WERI-Rb-1 (cell line): Measurements from ENCODE around the gene JPH2.

ENCODE experiments used
- DNase-seq: peaks from one replicate; pipeline ENCODE4 v3.0.0-alpha.2; 2020
- H3K27ac ChIP-seq: fragments of 250-450 bp; sonication (Bioruptor Pico); 2 replicates; pipeline ENCODE4 v1.5.1; 2020; ENCODE audit warnings: mild to moderate bottlenecking, moderate library complexity
- H3K27me3 ChIP-seq: fragments of 250-450 bp; sonication (Bioruptor Pico); 2 replicates; pipeline ENCODE4 v1.5.1; 2021; ENCODE audit warnings: mild to moderate bottlenecking, low read depth, moderate library complexity; ENCODE audit not compliant: insufficient read depth, severe bottlenecking
- H3K36me3 ChIP-seq: fragments of 250-450 bp; sonication (Bioruptor Pico); 2 replicates; pipeline ENCODE4 v1.5.1; 2020; ENCODE audit warnings: mild to moderate bottlenecking, moderate library complexity
- H3K4me3 ChIP-seq: 2 replicates; pipeline ENCODE4 v1.5.1; 2011; ENCODE audit warnings: low read depth, mild to moderate bottlenecking, control low read depth, low read length
- H3K9me3 ChIP-seq: fragments of 250-450 bp; sonication (Bioruptor Pico); 2 replicates; pipeline ENCODE4 v1.5.1; 2021; ENCODE audit warnings: mild to moderate bottlenecking, moderate library complexity; ENCODE audit not compliant: severe bottlenecking
- CTCF ChIP-seq: IDR thresholded peaks from 2 replicates; pipeline ENCODE4 v1.5.1; 2011; ENCODE audit warnings: low read depth, mild to moderate bottlenecking, control low read depth, inconsistent platforms, low read length

JPH2 gene

GRCh38 chr20:44089987-44090674 is 96.9 kb downstream of the JPH2 start:
- TF ChIP-seq CTCF, result no peak
- no peak overlapping the region for H3K4me3 ChIP-seq
- H3K36me3 ChIP-seq, result no peaks in the 10 kb centered on the region
- H3K9me3 ChIP-seq, result no peaks in the 10 kb centered on the region
- no peak overlapping the region for H3K27ac ChIP-seq
- DNase-seq, result no peak
- no peaks in the 10 kb centered on the region for H3K27me3 ChIP-seq

- DNase-seq, result no peak
- Histone ChIP-seq H3K36me3 (no peaks in the 10 kb centered on the region), H3K27me3 (no peaks in the 10 kb centered on the region), H3K4me3 (no peak overlapping the region), H3K9me3 (no peaks in the 10 kb centered on the region), H3K27ac (no peak overlapping the region)
- no peak for TF ChIP-seq CTCF
These were observed 99.2 kb downstream of the JPH2 start for GRCh38 chr20:44087857-44088120.

DNA sequence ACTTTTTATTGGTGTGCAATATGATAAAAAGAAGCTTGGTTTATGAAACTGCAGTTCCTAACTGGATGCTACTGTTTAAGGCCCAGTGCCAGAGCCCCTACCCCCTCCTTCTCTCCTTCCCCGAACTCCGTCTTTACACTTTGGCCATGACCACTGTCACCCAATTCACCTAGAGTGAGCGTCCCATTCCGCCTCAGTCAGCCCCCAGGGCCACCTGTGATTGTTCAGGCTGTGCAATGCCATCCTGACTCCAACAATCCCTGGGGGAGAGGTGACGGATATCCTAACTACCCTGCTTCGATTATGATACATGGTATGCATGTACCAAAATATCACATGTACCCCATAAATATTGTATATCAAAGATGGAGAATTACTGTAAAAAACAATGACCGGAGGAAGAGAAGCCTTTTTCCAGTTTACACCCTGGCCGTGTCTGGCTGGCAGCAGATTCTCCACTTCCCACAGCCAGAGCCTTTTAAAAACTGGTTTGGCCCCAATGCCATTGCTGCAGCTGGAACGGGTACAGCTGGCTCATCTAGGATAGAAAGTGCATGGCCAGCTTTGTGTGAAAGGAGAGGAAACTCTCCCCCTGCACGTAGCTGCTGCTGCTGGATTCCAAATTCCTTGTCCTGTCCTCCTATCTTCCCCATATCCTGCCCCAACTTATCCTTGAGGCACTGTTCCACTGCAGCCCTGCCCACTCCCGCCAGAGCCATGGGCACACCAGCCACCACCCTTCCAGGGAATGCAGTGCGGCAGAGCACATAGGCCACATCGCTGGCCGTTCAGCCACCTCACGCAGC is 99.7 kb downstream of the JPH2 start:
- TF ChIP-seq CTCF, result no peak
- Histone ChIP-seq H3K9me3 (no peaks in the 10 kb centered on the region), H3K4me3 (no peak overlapping the region), H3K27me3 (no peaks in the 10 kb centered on the region), H3K36me3 (no peaks in the 10 kb centered on the region), H3K27ac (no peak overlapping the region)
- no peak for DNase-seq

GRCh38 chr20:44085616-44086434 is 101.2 kb downstream of the JPH2 start:
- no peak overlapping the region for H3K27ac ChIP-seq
- no peaks in the 10 kb centered on the region for H3K36me3 ChIP-seq
- no peak overlapping the region for H3K4me3 ChIP-seq
- H3K27me3 ChIP-seq, result no peaks in the 10 kb centered on the region
- no peak for TF ChIP-seq CTCF
- DNase-seq, result no peak
- no peaks in the 10 kb centered on the region for H3K9me3 ChIP-seq

DNA sequence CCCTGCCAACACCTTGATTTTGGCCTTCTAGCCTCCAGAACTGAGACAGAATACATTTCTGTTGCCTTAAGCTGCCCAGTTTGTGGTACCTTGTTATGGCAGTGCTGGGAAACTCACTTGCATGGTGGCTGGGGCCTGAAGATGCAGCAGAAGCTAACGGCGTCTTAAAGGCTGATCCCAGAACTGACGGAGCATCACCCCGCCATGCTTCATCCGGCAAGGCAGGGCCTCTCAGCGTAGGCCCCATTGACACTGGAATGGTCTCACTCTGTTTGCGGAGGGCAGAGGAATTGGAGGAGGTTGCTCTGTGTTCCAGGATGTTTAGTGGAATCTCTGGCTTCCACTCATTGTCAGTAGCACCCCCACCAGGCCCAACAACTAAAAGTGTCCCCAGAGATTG is 102.1 kb downstream of the JPH2 start:
- H3K27me3 ChIP-seq, result no peaks in the 10 kb centered on the region
- no peaks in the 10 kb centered on the region for H3K36me3 ChIP-seq
- H3K4me3 ChIP-seq, result no peak overlapping the region
- H3K9me3 ChIP-seq, result no peaks in the 10 kb centered on the region
- no peak overlapping the region for H3K27ac ChIP-seq
- DNase-seq, result no peak
- no peak for TF ChIP-seq CTCF
